CD14-positive monocyte (primary cell): ENCODE data around the gene SLC30A3. TPM values are rescaled to one million over a fixed set of nuclear protein-coding genes. Genes with fewer than 3 reads are reported as not detected.
"Not testable (repeated sequence)": the region's sequence is repeated elsewhere in the genome, so short reads cannot be mapped to it uniquely, and the experiment has no call there.

ENCODE experiments used
- DNase-seq, 3 donors: peaks; one replicate each; pipeline ENCODE4 v3.0.0-alpha.2; 2011 to 2022
- H2AFZ ChIP-seq: 2 replicates; pipeline ENCODE4 v1.6.0; 2012; ENCODE audit warnings: mild to moderate bottlenecking, low read depth, low read length, inconsistent platforms; ENCODE audit not compliant: insufficient read depth, poor library complexity, severe bottlenecking
- H3K27ac ChIP-seq, 2 donors: 1 replicate in 1 of 2; 2 replicates in 1 of 2; pipeline ENCODE4 v1.5.1; 2012 to 2013; ENCODE audit warnings: low read length in 2 of 2, control low read depth in 1 of 2, inconsistent platforms in 1 of 2, low read depth in 1 of 2, mild to moderate bottlenecking in 1 of 2
- H3K27me3 ChIP-seq, 2 donors: one replicate each; pipeline versions ENCODE4 v1.6.0 to v1.6.1; 2011 to 2013; ENCODE audit warnings: low read length in 2 of 2; ENCODE audit not compliant: control insufficient read depth in 2 of 2, insufficient read depth in 2 of 2
- H3K36me3 ChIP-seq, 2 donors: replicated peaks in 1 of 2; 1 replicate in 1 of 2; 2 replicates in 1 of 2; pipeline versions ENCODE4 v1.5.1 to v1.6.1; 2012 to 2013; ENCODE audit warnings: low read length in 2 of 2, control low read depth in 1 of 2, inconsistent platforms in 1 of 2, mild to moderate bottlenecking in 1 of 2; ENCODE audit not compliant: insufficient read depth in 2 of 2, control insufficient read depth in 1 of 2
- H3K4me1 ChIP-seq, 2 donors: 1 replicate in 1 of 2; 2 replicates in 1 of 2; pipeline versions ENCODE4 v1.5.1 to v1.6.1; 2012 to 2013; ENCODE audit warnings: low read length in 2 of 2, control low read depth in 1 of 2, inconsistent platforms in 1 of 2, mild to moderate bottlenecking in 1 of 2, moderate library complexity in 1 of 2; ENCODE audit not compliant: insufficient read depth in 2 of 2, control insufficient read depth in 1 of 2
- H3K4me2 ChIP-seq: replicated peaks from 2 replicates; pipeline ENCODE3; 2012; ENCODE audit warnings: low read length, moderate library complexity, mild to moderate bottlenecking; ENCODE audit not compliant: poor library complexity, severe bottlenecking; ENCODE audit errors: extremely low read depth
- H3K4me3 ChIP-seq, 3 experiments: fragments of 200-600 bp in 1 of 3; sonication (generic) in 1 of 3; replicated peaks in 1 of 3; 1 replicate in 2 of 3; 2 replicates in 1 of 3; pipeline ENCODE4 v1.5.1; 2011 to 2013; ENCODE audit warnings: low read length in 3 of 3, mild to moderate bottlenecking in 3 of 3, control low read depth in 2 of 3, low read depth in 2 of 3, inconsistent platforms in 1 of 3, moderate library complexity in 1 of 3
- H3K79me2 ChIP-seq: 2 replicates; pipeline ENCODE4 v1.6.0; 2012; ENCODE audit warnings: mild to moderate bottlenecking, control low read depth, inconsistent platforms, low read length, moderate library complexity; ENCODE audit not compliant: insufficient read depth
- H3K9ac ChIP-seq: 2 replicates; pipeline ENCODE4 v1.6.0; 2017; ENCODE audit warnings: low read length, mild to moderate bottlenecking; ENCODE audit not compliant: insufficient read depth, poor library complexity, severe bottlenecking
- H3K9me3 ChIP-seq, 2 donors: replicated peaks in 1 of 2; 1 replicate in 1 of 2; 2 replicates in 1 of 2; pipeline versions ENCODE4 v1.5.1 to v1.6.1; 2012 to 2013; ENCODE audit warnings: low read length in 2 of 2, control low read depth in 1 of 2; ENCODE audit not compliant: control insufficient read depth in 1 of 2, insufficient read depth in 1 of 2
- H4K20me1 ChIP-seq: 2 replicates; pipeline ENCODE4 v1.6.0; 2012; ENCODE audit warnings: mild to moderate bottlenecking, low read length, control low read depth, moderate library complexity; ENCODE audit not compliant: insufficient read depth
- H3K27ac Mint-ChIP-seq, 7 donors: one replicate each; pipeline ENCODE4 v1.8.0; 2020; ENCODE audit warnings: mild to moderate bottlenecking in 7 of 7, mixed read lengths in 7 of 7, moderate library complexity in 6 of 7, inconsistent platforms in 2 of 7
- H3K27me3 Mint-ChIP-seq, 3 donors: one replicate each; pipeline ENCODE4 v1.8.0; 2021 to 2022; ENCODE audit warnings: low read depth in 3 of 3, mild to moderate bottlenecking in 3 of 3, mixed read lengths in 3 of 3, moderate library complexity in 3 of 3, inconsistent platforms in 1 of 3
- H3K36me3 Mint-ChIP-seq, 2 donors: one replicate each; pipeline ENCODE4 v1.8.0; 2020; ENCODE audit warnings: mixed read lengths in 2 of 2, inconsistent platforms in 1 of 2, mild to moderate bottlenecking in 1 of 2
- H3K4me1 Mint-ChIP-seq: one replicate; pipeline ENCODE4 v1.8.0; 2020; ENCODE audit warnings: mild to moderate bottlenecking, mixed read lengths
- H3K4me3 Mint-ChIP-seq, 2 donors: one replicate each; pipeline ENCODE4 v1.8.0; 2020; ENCODE audit warnings: mild to moderate bottlenecking in 2 of 2, mixed read lengths in 2 of 2, moderate library complexity in 1 of 2
- H3K9me3 Mint-ChIP-seq, 7 donors: one replicate each; pipeline ENCODE4 v1.8.0; 2020 to 2022; ENCODE audit warnings: mixed read lengths in 7 of 7, mild to moderate bottlenecking in 6 of 7, moderate library complexity in 6 of 7, inconsistent platforms in 2 of 7
- CTCF ChIP-seq: fragments of 200-600 bp; IDR thresholded peaks from one replicate; pipeline ENCODE4 v1.8.0; 2022; ENCODE audit warnings: antibody characterized with exemption, mild to moderate bottlenecking
- WGBS: methylation state at CpG from one replicate; pipeline ENCODE4 v1.1.5; 2013; ENCODE audit warnings: missing lambda C conversion rate; ENCODE audit not compliant: insufficient coverage; 5-methylcytosine and 5-hydroxymethylcytosine counted together
- intact Hi-C, 2 donors: fragments of 100-400 bp; cut with micrococcal nuclease; formaldehyde crosslinking; loops; one replicate each; pipeline versions ENCODE4 v1.15.0 to v1.15.1; 2023
- polyA plus RNA-seq, 3 donors: library from polyadenylated mRNA; depleted of rRNA in 1 of 3; unstranded in 2 of 3; stranded (reverse) in 1 of 3; fragments of 300-500 nt in 2 of 3; fragments of >200 nt in 1 of 3; fragmentation: Illumina TruSeq in 2 of 3; gene quantifications; 1 replicate in 2 of 3; 2 replicates in 1 of 3; pipeline ENCODE4 v1.2.3, GENCODE V29; 2012 to 2021

SLC30A3 gene
- polyA plus RNA-seq, 3 donors = 0.08 TPM; not detected in 2

GRCh38 chr2:27275211-27276150, 12.6 kb upstream of the SLC30A3 start, which contains the start of gene DNAJC5G:
Gene DNAJC5G, plus strand, starts transcription at chr2:27275433. Its CDS starts 1,296 bp downstream, at chr2:27276729.
- Mint-ChIP-seq H3K4me1 (peaks cover 5% of the 10 kb centered on the region), H3K4me3 (no peak within 1 kb of the TSS), H3K27ac (no peak within 1 kb of the TSS), H3K36me3 (no peaks in the 10 kb centered on the region), H3K27me3 (peaks cover 14 to 21% (median 17%) of the 10 kb centered on the region in 3 donors), H3K9me3 (no peaks in the 10 kb centered on the region)
- Histone ChIP-seq H3K9ac (no peak within 1 kb of the TSS), H3K79me2 (no peaks in the 10 kb centered on the region), H3K27ac (no peak within 1 kb of the TSS), H3K4me3 (no peak within 1 kb of the TSS), H3K9me3 (no peaks in the 10 kb centered on the region), H3K36me3 (no peaks in the 10 kb centered on the region), H3K4me1 (peaks cover 0 to 6% of the 10 kb centered on the region in 2 donors), H2AFZ (no peak within 1 kb of the TSS), H4K20me1 (no peaks in the 10 kb centered on the region), H3K4me2 (no peak within 1 kb of the TSS), H3K27me3 (no peaks in the 10 kb centered on the region)
- TF ChIP-seq CTCF = no peak
- no peak for DNase-seq
- intact Hi-C loops = no loop called here
- WGBS = 93% methylated on average over 33 of the region's 39 CpGs

GRCh38 chr2:27272537-27273522, 10.0 kb upstream of the SLC30A3 start:
- H2AFZ ChIP-seq, H3K4me3 ChIP-seq, H3K4me2 ChIP-seq, H3K27me3 ChIP-seq, H3K9me3 Mint-ChIP-seq, H3K79me2 ChIP-seq, H3K9me3 ChIP-seq, H3K9ac ChIP-seq, intact Hi-C loops, H3K36me3 ChIP-seq, H4K20me1 ChIP-seq, H3K36me3 Mint-ChIP-seq, H3K4me3 Mint-ChIP-seq, H3K4me1 ChIP-seq, DNase-seq, H3K27ac Mint-ChIP-seq, H3K27ac ChIP-seq, H3K4me1 Mint-ChIP-seq: not testable (repeated sequence)
- 94% methylated on average over 7 of the region's 15 CpGs for WGBS
- peaks cover 13 to 18% (median 14%) of the 10 kb centered on the region in 3 donors for H3K27me3 Mint-ChIP-seq
